GM18498 (cell line): Measurements from ENCODE around the gene SNORC.
"Not testable (repeated sequence)": the region's sequence is repeated elsewhere in the genome, so short reads cannot be mapped to it uniquely, and the experiment has no call there.

Experiments used
- ATAC-seq: cut with Tn5 transposase; IDR thresholded peaks from one replicate; pipeline ENCODE4 v1.9.1; 2021; ENCODE audit warnings: mild to moderate bottlenecking, moderate library complexity; ENCODE audit not compliant: unreplicated experiment

Gene SNORC

GRCh38 chr2:232870018-232870765 is at the start of gene SNORC:
Gene SNORC, plus strand, starts transcription at chr2:232870264. Its CDS starts 78 bp downstream, at chr2:232870342.
- no peak for ATAC-seq

DNA sequence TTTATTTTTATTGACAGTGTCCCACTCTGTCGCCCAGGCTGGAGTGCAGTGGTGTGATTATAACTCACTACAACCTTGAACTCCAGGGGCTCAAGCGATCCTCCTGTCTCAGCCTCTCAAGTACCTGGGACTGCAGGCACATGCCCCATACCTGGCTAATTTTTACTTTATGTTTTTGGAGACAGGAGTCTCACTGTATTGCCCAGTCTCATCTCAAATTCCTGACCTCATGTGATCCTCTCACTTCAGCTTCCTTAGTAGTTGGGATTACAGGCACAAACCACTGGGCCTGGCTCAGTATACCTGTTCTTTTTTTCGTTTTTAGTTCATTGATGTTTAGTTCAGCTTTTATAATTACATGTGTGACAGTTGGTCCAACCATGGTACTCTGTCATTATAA is 40.1 kb upstream of the SNORC start:
- ATAC-seq = no peak

- ATAC-seq = no peak
Observed at GRCh38 chr2:232831496-232831895, 38.6 kb upstream of the SNORC start.

DNA sequence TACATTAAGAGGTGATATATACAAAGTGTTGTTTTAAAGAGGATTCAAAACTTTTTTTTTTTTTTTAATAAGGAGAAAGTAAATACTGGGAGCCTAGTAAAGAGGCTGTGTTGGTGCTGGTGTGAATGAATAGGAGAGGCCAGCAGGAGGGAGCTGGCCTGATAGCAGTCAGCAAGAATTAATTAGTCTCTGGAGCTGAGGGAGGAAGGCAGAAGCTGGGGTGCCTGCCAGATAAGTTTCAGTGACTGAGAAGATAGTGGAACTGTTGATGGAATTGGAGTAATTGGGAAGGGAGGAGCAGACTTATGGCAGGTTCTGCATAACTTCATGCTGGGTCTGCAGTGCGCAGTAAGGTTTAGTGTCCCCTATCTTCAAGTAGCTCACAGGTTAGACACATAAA is 36.2 kb upstream of the SNORC start:
- no peak for ATAC-seq

DNA sequence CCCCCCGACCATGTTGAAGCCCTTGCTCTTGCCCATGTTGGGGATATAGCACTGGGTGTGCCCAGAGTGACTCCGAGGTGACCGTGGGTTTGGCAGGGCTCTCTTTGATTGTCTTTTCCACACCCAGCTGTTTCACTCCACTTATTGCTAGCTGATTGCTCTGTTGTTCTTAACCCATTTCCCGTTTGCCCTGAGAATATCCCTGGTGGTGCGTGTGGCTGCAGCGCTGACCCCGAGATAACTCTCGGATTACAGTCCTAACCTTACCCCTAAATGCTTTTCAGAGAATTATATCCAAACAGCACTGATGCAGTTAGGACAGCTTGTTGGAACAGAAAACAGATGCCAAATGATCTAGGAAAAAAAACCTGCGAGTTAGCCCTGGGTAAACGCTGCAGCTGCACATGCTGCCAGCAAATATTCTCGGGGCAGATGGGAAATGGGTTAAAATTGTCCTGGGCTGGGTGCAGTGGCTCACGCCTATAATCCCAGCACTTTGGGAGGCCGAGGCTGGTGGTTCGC is 34.3 kb upstream of the SNORC start:
- no peak for ATAC-seq

GRCh38 chr2:232836934-232837333 is 33.1 kb upstream of the SNORC start:
- no peak for ATAC-seq

DNA sequence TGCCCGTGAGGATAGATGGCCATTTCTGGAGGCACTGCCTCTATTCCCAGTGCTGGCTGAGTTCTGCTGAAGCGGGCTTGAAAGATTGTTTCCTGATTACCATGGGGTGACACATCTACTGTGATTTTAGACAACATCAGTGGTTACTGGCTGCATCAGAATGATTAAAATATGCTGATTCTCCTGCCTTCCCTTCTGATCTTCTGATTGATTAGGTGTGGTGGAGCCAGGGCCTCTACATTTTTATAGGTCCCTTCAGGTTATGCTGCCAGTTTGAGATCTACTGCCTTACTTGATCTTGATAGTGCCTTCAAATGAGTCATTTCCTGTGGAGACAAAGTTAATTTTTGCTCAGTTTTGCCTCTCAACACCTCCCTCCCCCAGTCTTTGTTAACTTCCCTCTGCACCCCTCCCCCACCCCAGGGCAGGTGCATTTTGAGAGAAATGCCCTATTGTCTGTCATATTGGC is 31.6 kb upstream of the SNORC start:
- ATAC-seq = peak; percentile 76

- ATAC-seq = no peak
Observed at GRCh38 chr2:232839411-232840079, 30.5 kb upstream of the SNORC start.

GRCh38 chr2:232842689-232843088 is 27.4 kb upstream of the SNORC start:
- ATAC-seq = no peak

DNA sequence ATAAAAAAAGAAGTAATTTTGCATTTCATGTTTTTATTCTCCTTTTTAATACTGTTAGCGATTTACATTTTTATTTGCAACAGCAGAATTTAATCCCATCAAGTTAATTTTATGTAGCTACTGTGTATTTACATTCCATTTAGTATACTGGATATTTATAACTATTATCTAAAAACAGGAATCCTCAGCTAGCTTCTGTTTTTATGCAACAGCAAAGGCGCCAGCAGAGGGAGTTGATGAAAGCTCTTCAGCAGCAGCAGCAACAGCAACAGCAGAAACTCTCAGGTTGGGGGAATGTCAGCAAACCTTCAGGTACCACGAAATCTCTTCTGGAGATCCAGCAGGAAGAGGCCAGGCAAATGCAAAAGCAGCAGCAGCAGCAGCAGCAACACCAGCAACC is 26.2 kb upstream of the SNORC start:
- ATAC-seq = no peak

- no peak for ATAC-seq
Observed at GRCh38 chr2:232846055-232846454, 24.0 kb upstream of the SNORC start.

GRCh38 chr2:232850039-232850438 is 20.0 kb upstream of the SNORC start:
- ATAC-seq = no peak

- ATAC-seq = not testable (repeated sequence)
Observed at GRCh38 chr2:232852081-232852480, 18.0 kb upstream of the SNORC start.

GRCh38 chr2:232852676-232853075 is 17.4 kb upstream of the SNORC start:
- ATAC-seq = no peak

GRCh38 chr2:232854082-232854481 is 16.0 kb upstream of the SNORC start:
- no peak for ATAC-seq

DNA sequence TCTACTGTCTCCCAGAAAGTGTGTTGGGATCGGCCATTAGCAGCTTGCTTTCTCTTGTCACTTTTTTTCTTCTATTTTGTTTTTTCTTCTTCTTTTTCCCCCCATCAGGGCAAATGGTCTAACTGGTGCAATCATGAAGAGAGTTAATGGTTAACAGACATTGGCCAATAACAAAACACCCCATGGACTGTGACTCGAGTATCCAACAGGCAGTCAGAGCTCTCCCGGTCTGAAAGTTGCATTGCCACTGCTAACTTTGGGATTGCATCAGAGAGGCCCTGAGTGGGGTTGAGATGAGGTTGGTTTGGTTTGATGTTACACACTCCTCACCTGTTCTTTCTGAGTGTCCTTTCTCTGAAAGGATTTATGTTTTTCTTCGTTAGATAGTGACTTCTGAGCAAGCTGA is 12.9 kb upstream of the SNORC start:
- ATAC-seq = no peak

DNA sequence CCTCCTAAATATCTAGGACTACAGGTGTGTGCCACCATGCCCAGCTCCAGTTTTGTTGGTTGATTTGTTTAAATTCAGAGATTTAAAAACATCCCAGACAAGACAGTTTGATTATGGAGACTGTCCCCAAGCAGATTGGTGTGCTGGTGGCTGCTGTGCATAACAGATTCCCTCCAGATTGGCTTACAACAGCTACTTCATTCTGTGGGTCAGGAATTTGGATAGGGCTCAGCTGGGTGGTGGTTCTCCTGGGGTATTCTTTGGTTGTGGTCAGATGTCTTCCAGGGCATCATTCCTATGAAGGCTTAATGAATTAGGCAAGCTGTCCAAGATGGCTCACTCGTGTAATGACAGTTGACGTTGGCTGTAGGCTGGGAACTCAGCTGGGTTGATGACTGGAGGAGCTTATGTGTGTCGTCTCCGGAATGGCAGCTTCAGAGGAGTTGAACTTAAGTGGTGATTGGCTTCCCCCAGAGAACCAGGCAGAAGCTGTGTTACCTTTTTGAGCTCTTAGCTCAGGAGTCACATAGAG is 10.6 kb upstream of the SNORC start:
- no peak for ATAC-seq

- ATAC-seq = no peak
Observed at GRCh38 chr2:232860593-232861241, 9.3 kb upstream of the SNORC start.

DNA sequence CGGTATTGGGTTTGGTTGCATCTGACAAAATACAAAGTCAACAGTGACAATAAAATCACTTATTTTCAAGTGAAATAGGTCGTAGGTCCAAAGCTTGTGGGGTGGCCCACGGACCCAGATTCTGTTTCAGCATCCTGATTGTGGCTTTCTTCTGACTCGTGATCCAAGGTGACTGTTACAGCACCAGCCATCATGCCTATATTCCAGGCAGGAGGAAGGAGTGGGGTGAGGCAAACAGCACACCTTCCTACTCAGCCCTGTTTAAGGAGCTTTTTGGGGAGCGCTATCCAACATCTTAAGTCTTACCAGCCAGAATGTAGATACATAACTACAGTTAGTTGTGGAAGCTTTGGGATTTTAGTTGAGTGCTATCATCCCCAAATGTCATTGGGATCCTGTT is 8.7 kb upstream of the SNORC start:
- ATAC-seq = no peak

- no peak for ATAC-seq
Observed at GRCh38 chr2:232863996-232864395, 6.1 kb upstream of the SNORC start.

- ATAC-seq = no peak
Observed at GRCh38 chr2:232865165-232865564, 4.9 kb upstream of the SNORC start.
